ENCODE measurements around the gene CLIP1. TPM values are rescaled to one million over a fixed set of nuclear protein-coding genes. Genes with fewer than 3 reads are reported as not detected.

The CLIP1 gene
- total and polyA plus RNA-seq, 2 of the 8 experiments (the other 6 are each of a cell fraction or from before 2014, with no cell fraction given), result 19.0 to 27.6 TPM

DNA sequence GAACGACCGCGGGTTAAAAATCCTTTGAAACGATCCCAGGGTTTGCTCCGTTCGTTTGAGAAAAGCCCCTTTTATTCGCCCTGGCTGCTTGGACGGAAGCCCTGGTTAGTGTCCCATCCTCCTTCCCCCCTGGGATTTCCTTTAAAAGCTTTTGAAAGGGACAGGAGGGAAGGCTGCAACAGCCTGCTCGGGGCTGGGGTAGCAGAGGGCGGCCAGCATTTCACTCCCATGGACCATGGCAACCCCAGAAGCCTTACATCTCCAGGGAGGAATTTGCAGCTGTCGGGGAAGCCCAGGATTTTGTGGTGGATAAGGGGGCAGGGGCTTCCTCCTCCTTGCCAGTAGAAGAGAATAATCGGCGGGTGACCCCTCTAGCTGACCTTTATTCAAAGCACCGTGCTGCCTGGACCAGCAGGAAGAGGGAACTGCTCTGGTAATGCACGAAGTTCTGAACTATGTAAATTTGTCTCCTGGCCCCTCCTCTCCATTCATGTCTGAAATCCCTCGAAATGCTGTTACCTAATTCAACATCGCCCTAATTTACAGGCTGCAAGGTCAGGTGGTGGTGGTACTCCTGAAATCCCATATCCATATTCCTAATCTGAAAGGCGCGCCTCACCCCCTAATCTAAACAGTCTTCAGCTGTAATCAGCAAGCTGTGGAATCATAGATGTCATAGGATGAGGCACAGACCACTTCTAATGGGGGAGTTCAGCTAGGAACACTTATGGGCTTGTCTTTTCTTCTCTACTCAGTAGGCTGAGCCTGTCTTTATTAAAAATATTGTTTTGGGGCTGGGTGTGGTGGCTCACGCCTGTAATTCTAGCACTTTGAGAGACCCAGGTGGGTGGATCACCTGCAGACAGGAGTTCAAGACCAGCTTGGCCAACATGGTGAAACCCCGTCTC lies 1.0 kb upstream of the CLIP1 start:
- H4K8ac ChIP-seq (ENCODE audit: extremely low read depth, insufficient read depth, low read length), result peak overlapping the region; percentile 96; the same call in 1 of the 2 replicates
- H2AFZ ChIP-seq (ENCODE audit: low read length), result peak overlapping the region; percentile 83
- 18% methylated on average over 21 of the region's 21 CpGs; no CpG with 5 or more reads in 1 of the 2 experiments for WGBS, 2 experiments (ENCODE audit: extremely low coverage in 1 of 2, insufficient coverage in 1 of 2, insufficient read length in 1 of 2, insufficient replicate concordance in 2 of 2, low coverage in 1 of 2, low lambda C conversion rate in 2 of 2, missing lambda C conversion rate in 1 of 2)
- peak in 1 of 2 experiments; percentile 61 for DNase-seq (ENCODE audit: low read depth in 1 of 2, low spot score in 2 of 2)
- H3K23ac ChIP-seq (ENCODE audit: insufficient read length), result no peak overlapping the region
- ChIA-PET CTCF (ENCODE audit: partially characterized antibody) (interaction anchor here (0.7 to 4.0 kb wide), 7 partner anchors 9 to 64 kb away, joined by 3 to 22 read pairs (median 3); no protein-coding TSS in a partner anchor), POLR2A (ENCODE audit: partially characterized antibody) (interaction anchor here (0.9 to 2.9 kb wide), 9 partner anchors 13 to 103 kb away, joined by 3 to 10 read pairs (median 4); partner anchors contain the start of genes KNTC1, RSRC2 and ZCCHC8)
- H3K9me3 ChIP-seq (ENCODE audit: insufficient read depth in 2 of 2, low read depth in 1 of 2, low read length in 1 of 2), result no peaks in the 10 kb centered on the region
- FAIRE-seq, result no peak
- H3K4me1 ChIP-seq (replicated peaks in 1 of 4; ENCODE audit: control insufficient read depth in 3 of 4, insufficient read depth in 4 of 4, low read length in 3 of 4), result peaks cover 0 to 10% (median 4%) of the 10 kb centered on the region in 4 experiments; a peak in 3 of 7 replicates
- H3K9ac ChIP-seq (replicated peaks in 1 of 4; ENCODE audit: extremely low read depth in 1 of 4, low read depth in 3 of 4, low read length in 3 of 4), result peak overlapping the region; percentile 55 to 90 (median 84)
- 0 out of 2 replicates have a peak overlapping the region, but pooled peaks have one; percentile 41 for H3K27ac ChIP-seq (ENCODE audit: low read depth, low read length)
- peak overlapping the region; percentile 91; the same call in 1 of the 2 replicates for H3K18ac ChIP-seq (ENCODE audit: extremely low read depth, low read length)
- H3K23me2 ChIP-seq (ENCODE audit: low read depth, low read length), result peaks cover 9% of the 10 kb centered on the region
- H4K5ac ChIP-seq (ENCODE audit: insufficient read length, low read depth, low read length), result peak overlapping the region; percentile 34
- peak overlapping the region; percentile 89 to 96 for H3K4me2 ChIP-seq (ENCODE audit: insufficient read depth in 1 of 2, low read depth in 2 of 2, low read length in 2 of 2)
- no peak overlapping the region for H2BK20ac ChIP-seq (ENCODE audit: low read length)
- no peaks in the 10 kb centered on the region for H4K20me1 ChIP-seq (replicated peaks in 1 of 2; ENCODE audit: control insufficient read depth in 1 of 2, insufficient read depth in 2 of 2, low read length in 2 of 2)
- H2BK5ac ChIP-seq (ENCODE audit: low read depth, low read length), result no peak overlapping the region
- H4K91ac ChIP-seq (replicated peaks; ENCODE audit: insufficient read length, low read length), result peak overlapping the region; percentile 83
- no peaks in the 10 kb centered on the region for H3K79me1 ChIP-seq (ENCODE audit: low read depth, low read length)
- H3K4ac ChIP-seq (replicated peaks; ENCODE audit: insufficient read length, low read depth, low read length), result no peak overlapping the region
- peak overlapping the region; percentile 67 to 73 (median 71) for H3K4me3 ChIP-seq (ENCODE audit: extremely low read depth in 1 of 4, insufficient read depth in 2 of 4, low read depth in 3 of 4, low read length in 4 of 4)
- 0 out of 2 replicates have a peak overlapping the region, but pooled peaks have one; percentile 31 for H2BK15ac ChIP-seq (ENCODE audit: low read length)
- H2BK12ac ChIP-seq (ENCODE audit: low read depth, low read length), result no peak overlapping the region
- H3K27me3 ChIP-seq (replicated peaks in 1 of 4; ENCODE audit: control insufficient read depth in 3 of 4, extremely low read depth in 1 of 4, insufficient read depth in 3 of 4, low read length in 3 of 4), result no peaks in the 10 kb centered on the region
- no peak overlapping the region for H3K14ac ChIP-seq (ENCODE audit: insufficient read length)
- no peak overlapping the region for H3K56ac ChIP-seq (replicated peaks; ENCODE audit: insufficient read length, low read depth, low read length)
- peaks cover 0 to 4% of the 10 kb centered on the region in 2 experiments; a peak in 1 of 4 replicates for H3K79me2 ChIP-seq (ENCODE audit: control insufficient read depth in 1 of 2, insufficient read depth in 2 of 2, low read length in 2 of 2)
- H2AK5ac ChIP-seq (ENCODE audit: low read depth, low read length), result no peak overlapping the region; the same call in 1 of the 2 replicates
- H3K36me3 ChIP-seq (ENCODE audit: control insufficient read depth in 2 of 4, insufficient read depth in 4 of 4, low read length in 3 of 4), result no peaks in the 10 kb centered on the region
- H2BK120ac ChIP-seq (replicated peaks; ENCODE audit: low read depth, low read length), result no peak overlapping the region
- peak; percentile 1 for TF ChIP-seq KDM4A (IDR thresholded peaks at IDR 0.05; ENCODE audit: low read depth, low read length, severe bottlenecking)
- no peak for TF ChIP-seq BACH1 (IDR thresholded peaks at IDR 0.05; ENCODE audit: low read length)
- TF ChIP-seq SIN3A (conservative IDR thresholded peaks at IDR 0.05 in 1 of 2, IDR thresholded peaks at IDR 0.05 in 1 of 2; ENCODE audit: low read depth in 1 of 2, low read length in 2 of 2), result 0 out of 4 replicates have a peak, but pooled peaks of 1 of the 2 experiments have one; percentile 40
- TF ChIP-seq RFX5 (IDR thresholded peaks at IDR 0.05; ENCODE audit: borderline replicate concordance, low read depth, low read length), result no peak

Data from H1 (cell line).